OCI-LY7 (cell line): ENCODE results near the gene CACNA1B. TPM values are rescaled to one million over a fixed set of nuclear protein-coding genes. Genes with fewer than 3 reads are reported as not detected.

Source experiments
- BruUV-seq: library from RNA; stranded (reverse); fragments of 400-500 nt; replicated peaks from 2 replicates; lab custom pipeline; 2021; lab: Mats Ljungman, UMichigan
- CTCF ChIA-PET: fragments of 300-600 bp; sonication (Branson Sonifier 250); formaldehyde crosslinking; loops from one replicate; lab custom pipeline; 2022; ENCODE audit warnings: antibody characterized with exemption; ENCODE audit not compliant: unreplicated experiment; lab: Charles Lee
- POLR2A ChIA-PET: fragments of 300-600 bp; sonication (Branson Sonifier 250); formaldehyde crosslinking; loops from one replicate; lab custom pipeline; 2022; ENCODE audit warnings: antibody characterized with exemption; lab: Charles Lee
- DNase-seq: peaks from one replicate; pipeline ENCODE4 v3.0.0-alpha.2; 2015; ENCODE audit warnings: low spot score
- H2AFZ ChIP-seq: fragments of 200-600 bp; sonication (generic), shearing (Covaris generic); 2 replicates; pipeline ENCODE4 v1.6.1; 2014; ENCODE audit warnings: mild to moderate bottlenecking, antibody characterized with exemption, low read length, moderate library complexity
- H3K27ac ChIP-seq: fragments of 200-600 bp; sonication (generic); 2 replicates; pipeline ENCODE4 v1.5.1; 2014; ENCODE audit warnings: mixed run types, low read depth, mild to moderate bottlenecking, moderate library complexity, low read length, inconsistent platforms; ENCODE audit not compliant: poor library complexity, severe bottlenecking
- H3K36me3 ChIP-seq: fragments of 200-600 bp; sonication (generic); 2 replicates; pipeline ENCODE4 v1.6.1; 2014; ENCODE audit warnings: mild to moderate bottlenecking, antibody characterized with exemption, low read length, moderate library complexity, mixed read lengths; ENCODE audit not compliant: insufficient read depth
- H3K4me1 ChIP-seq: fragments of 200-600 bp; sonication (generic); 2 replicates; pipeline ENCODE4 v1.5.1; 2014; ENCODE audit warnings: mild to moderate bottlenecking, low read length; ENCODE audit not compliant: insufficient read depth, poor library complexity, severe bottlenecking
- H3K4me2 ChIP-seq: fragments of 200-600 bp; sonication (generic); 2 replicates; pipeline ENCODE4 v1.6.1; 2014; ENCODE audit warnings: mild to moderate bottlenecking, low read length
- H3K4me3 ChIP-seq: fragments of 200-600 bp; sonication (generic); 2 replicates; pipeline ENCODE4 v1.5.1; 2014; ENCODE audit warnings: mild to moderate bottlenecking, low read depth, low read length; ENCODE audit not compliant: poor library complexity, severe bottlenecking
- H3K79me2 ChIP-seq: fragments of 200-600 bp; sonication (generic); 2 replicates; pipeline ENCODE4 v1.6.1; 2016; ENCODE audit warnings: low read depth, mild to moderate bottlenecking, low read length, moderate library complexity, mixed read lengths; ENCODE audit not compliant: insufficient read depth
- H3K9me2 ChIP-seq: fragments of 200-600 bp; sonication (generic); 2 replicates; pipeline ENCODE4 v1.6.1; 2016; ENCODE audit warnings: mild to moderate bottlenecking, low read length, mixed read lengths; ENCODE audit not compliant: insufficient read depth
- H3K9me3 ChIP-seq: fragments of 200-600 bp; sonication (generic); 2 replicates; pipeline ENCODE4 v1.6.1; 2014; ENCODE audit warnings: mild to moderate bottlenecking, mixed run types, low read length, mixed read lengths
- H4K20me1 ChIP-seq: fragments of 200-600 bp; sonication (generic); 2 replicates; pipeline ENCODE4 v1.6.1; 2014; ENCODE audit warnings: mild to moderate bottlenecking, antibody characterized with exemption, low read length, moderate library complexity, mixed read lengths; ENCODE audit not compliant: insufficient read depth
- CTCF ChIP-seq: fragments of 200-600 bp; sonication (generic); conservative IDR thresholded peaks from 2 replicates; pipeline ENCODE4 v1.5.1; 2014; ENCODE audit warnings: mild to moderate bottlenecking, antibody characterized with exemption, low read length, moderate library complexity, mixed read lengths
- EZH2phosphoT487 ChIP-seq: fragments of 200-600 bp; sonication (generic); IDR thresholded peaks from 2 replicates; pipeline ENCODE4 v1.6.1; 2018; ENCODE audit warnings: low read depth, borderline replicate concordance, mild to moderate bottlenecking, mixed run types, antibody characterized with exemption, low read length, moderate library complexity, mixed read lengths
- intact Hi-C: fragments of 100-400 bp; cut with micrococcal nuclease; formaldehyde crosslinking; loops from one replicate; pipeline ENCODE4 v1.10.0; 2022; ENCODE audit not compliant: unreplicated experiment
- total RNA-seq, 2 experiments: library from RNA; depleted of rRNA in 1 of 2; stranded (reverse); fragments of >200 nt in 1 of 2; shearing (Covaris generic) in 1 of 2; gene quantifications; 2 replicates each; pipeline ENCODE4 v1.2.3, GENCODE V29; 2014 to 2022

CACNA1B gene
- total RNA-seq, 2 experiments from 2014 or later = not detected

DNA sequence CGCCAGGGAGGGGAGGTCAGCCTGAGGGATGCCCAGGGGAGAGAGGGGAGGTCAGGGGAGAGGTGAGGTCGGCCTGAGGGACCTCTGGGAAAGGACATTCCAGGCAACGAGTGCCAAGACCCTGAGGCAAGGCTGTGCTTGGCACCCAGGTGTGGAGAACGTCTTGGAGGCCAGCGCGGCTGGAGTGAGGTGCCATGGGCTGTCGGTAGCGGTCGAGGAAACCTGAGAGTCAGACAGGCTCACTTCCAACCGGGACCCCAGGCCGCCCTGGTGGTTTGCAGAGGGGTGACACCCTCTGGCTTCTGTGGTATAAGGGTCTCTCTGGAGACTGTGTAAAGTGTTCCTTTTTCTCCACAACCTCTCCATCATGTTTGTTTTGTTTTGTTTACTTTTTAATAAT lies 82.9 kb downstream of the CACNA1B start:
- peak; percentile 55 for TF ChIP-seq CTCF
- TF ChIP-seq EZH2phosphoT487 = no peak
- intact Hi-C loops = no loop called here
- CTCF ChIA-PET = no interaction called here

GRCh38 chr9:137963525-137963924 lies 85.9 kb downstream of the CACNA1B start:
- Histone ChIP-seq H3K4me1 (no peaks in the 10 kb centered on the region), H3K9me2 (no peaks in the 10 kb centered on the region), H3K4me2 (no peak overlapping the region), H3K36me3 (no peaks in the 10 kb centered on the region), H3K9me3 (no peaks in the 10 kb centered on the region), H3K27ac (no peak overlapping the region), H4K20me1 (no peaks in the 10 kb centered on the region), H3K79me2 (no peaks in the 10 kb centered on the region), H3K4me3 (no peak overlapping the region), H2AFZ (no peak overlapping the region)
- CTCF ChIA-PET = no interaction called here
- POLR2A ChIA-PET = no interaction called here
- no peak for DNase-seq
- TF ChIP-seq CTCF = no peak
- TF ChIP-seq EZH2phosphoT487 = no peak
- no TSS peak for BruUV-seq
- intact Hi-C loops = no loop called here

More for the DNA sequence above, 82.9 kb downstream of the CACNA1B start:
- H3K79me2 ChIP-seq = no peaks in the 10 kb centered on the region
- no peak overlapping the region for H3K4me2 ChIP-seq
- no peaks in the 10 kb centered on the region for H3K36me3 ChIP-seq
- H3K9me3 ChIP-seq = no peaks in the 10 kb centered on the region
- no peak for DNase-seq
- no peaks in the 10 kb centered on the region for H3K4me1 ChIP-seq
- POLR2A ChIA-PET = no interaction called here
- no peaks in the 10 kb centered on the region for H3K9me2 ChIP-seq
- no TSS peak for BruUV-seq
- no peaks in the 10 kb centered on the region for H4K20me1 ChIP-seq
- no peak overlapping the region for H3K4me3 ChIP-seq
- no peak overlapping the region for H2AFZ ChIP-seq
- H3K27ac ChIP-seq = no peak overlapping the region

DNA sequence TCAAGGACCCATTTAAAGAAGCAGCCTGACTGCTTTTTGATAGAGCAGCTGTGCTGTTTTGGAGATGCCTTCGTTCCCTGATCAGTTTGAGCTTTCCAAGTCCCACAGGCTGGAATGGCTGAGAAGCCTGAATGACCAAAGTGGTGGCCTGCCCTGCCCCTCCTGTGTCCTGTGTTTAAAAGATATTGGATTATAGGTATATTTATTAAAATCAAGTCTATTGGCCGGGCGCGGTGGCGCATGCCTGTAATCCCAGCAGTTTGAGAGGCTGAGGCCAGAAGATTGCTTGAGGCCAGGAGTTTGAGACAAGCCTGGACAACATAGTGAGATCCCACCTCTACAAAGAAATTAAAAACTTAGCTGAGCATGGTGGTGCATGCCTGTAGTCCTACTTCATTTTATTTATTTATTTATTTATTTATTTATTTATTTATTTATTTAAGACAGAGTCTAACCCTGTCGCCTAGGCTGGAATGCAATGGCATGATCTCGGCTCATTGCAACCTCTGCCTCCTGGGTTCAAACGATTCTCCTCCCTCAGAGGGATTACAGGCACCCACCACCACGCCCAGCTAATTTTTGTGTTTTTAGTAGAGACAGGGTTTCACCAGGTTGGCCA lies 87.7 kb downstream of the CACNA1B start:
- Histone ChIP-seq H3K27ac (no peak overlapping the region), H2AFZ (no peak overlapping the region), H3K36me3 (no peaks in the 10 kb centered on the region), H3K4me1 (no peaks in the 10 kb centered on the region), H3K4me2 (no peak overlapping the region), H3K79me2 (no peaks in the 10 kb centered on the region), H3K9me3 (no peaks in the 10 kb centered on the region), H4K20me1 (no peaks in the 10 kb centered on the region), H3K4me3 (no peak overlapping the region), H3K9me2 (no peaks in the 10 kb centered on the region)
- intact Hi-C loops = no loop called here
- no peak for DNase-seq
- CTCF ChIA-PET = no interaction called here
- BruUV-seq = no TSS peak
- POLR2A ChIA-PET = no interaction called here
- TF ChIP-seq EZH2phosphoT487 = no peak
- no peak for TF ChIP-seq CTCF
